ENCODE measurements around the gene NLRP13.
"Not testable (repeated sequence)": the region's sequence is repeated elsewhere in the genome, so short reads cannot be mapped to it uniquely, and the experiment has no call there.

Gene NLRP13

GRCh38 chr19:55931936-55932386 is at the start of gene NLRP13:
NLRP13 (minus strand) TSS chr19:55932336; CDS start chr19:55932311, 25 bp downstream.
- in situ Hi-C loops (cut with MboI; ENCODE audit: low sequenced_read_pairs): no loop called here

DNA sequence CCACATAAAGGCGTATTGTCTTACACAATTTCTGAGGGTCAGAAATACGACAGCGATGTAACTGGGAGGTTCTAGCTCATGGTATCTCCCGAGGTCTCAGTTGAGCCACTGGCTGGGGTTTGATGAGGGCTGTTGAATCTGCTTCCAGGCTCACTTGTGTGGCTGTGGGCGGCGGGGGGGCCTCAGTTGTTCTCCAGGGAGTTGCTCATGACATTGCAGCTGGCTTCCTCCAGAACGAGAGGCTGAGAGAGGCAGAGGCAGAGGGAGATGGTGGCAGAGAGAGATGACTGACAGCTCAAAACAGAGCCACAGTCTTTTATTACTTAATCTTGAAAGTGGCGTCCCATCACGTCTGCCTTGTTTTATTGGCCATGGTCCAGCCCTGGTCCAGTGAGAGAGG is 48.3 kb upstream of the NLRP13 start:
- in situ Hi-C loops (cut with MboI; ENCODE audit: low sequenced_read_pairs): no loop called here

- in situ Hi-C loops (cut with MboI; ENCODE audit: low sequenced_read_pairs): no loop called here
Measured at GRCh38 chr19:55973982-55974381, 41.8 kb upstream of the NLRP13 start.

- in situ Hi-C loops (cut with MboI; ENCODE audit: low sequenced_read_pairs): no loop called here
Measured at GRCh38 chr19:55962186-55962585, 30.1 kb upstream of the NLRP13 start.

GRCh38 chr19:55959996-55960675 is 28.0 kb upstream of the NLRP13 start:
- in situ Hi-C loops (cut with MboI; ENCODE audit: low sequenced_read_pairs): no loop called here

GRCh38 chr19:55958356-55958755 is 26.2 kb upstream of the NLRP13 start:
- in situ Hi-C loops (cut with MboI; ENCODE audit: low sequenced_read_pairs): no loop called here

- in situ Hi-C loops (cut with MboI; ENCODE audit: low sequenced_read_pairs): no loop called here
Measured at GRCh38 chr19:55956431-55956830, 24.3 kb upstream of the NLRP13 start.

DNA sequence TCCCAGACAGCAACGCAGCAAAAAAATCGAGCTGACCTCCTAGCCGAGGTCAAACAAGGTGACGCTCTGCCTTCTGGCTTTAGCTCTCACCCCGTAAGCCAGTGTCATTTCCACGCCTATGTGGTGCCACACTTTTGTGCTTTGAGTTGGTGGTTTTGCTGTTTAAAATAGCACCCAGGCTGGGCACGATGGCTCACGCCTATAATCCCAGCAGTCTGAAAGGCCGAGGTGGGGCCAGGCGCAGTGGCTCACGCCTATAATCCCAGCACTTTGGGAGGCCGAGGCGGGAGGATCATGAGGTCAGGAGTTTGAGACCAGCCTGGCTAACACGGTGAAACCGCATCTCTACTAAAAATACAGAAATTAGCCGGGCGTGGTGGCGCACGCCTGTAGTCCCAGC is 18.4 kb upstream of the NLRP13 start:
- in situ Hi-C loops (cut with MboI; ENCODE audit: low sequenced_read_pairs): not testable (repeated sequence)

- in situ Hi-C loops (cut with MboI; ENCODE audit: low sequenced_read_pairs): no loop called here
Measured at GRCh38 chr19:55947532-55947931, 15.4 kb upstream of the NLRP13 start, which contains the start of gene NLRP8. NLRP8 (plus strand) TSS chr19:55947832.

- in situ Hi-C loops (cut with MboI; ENCODE audit: low sequenced_read_pairs): no loop called here
Measured at GRCh38 chr19:55940306-55940705, 8.2 kb upstream of the NLRP13 start.

DNA sequence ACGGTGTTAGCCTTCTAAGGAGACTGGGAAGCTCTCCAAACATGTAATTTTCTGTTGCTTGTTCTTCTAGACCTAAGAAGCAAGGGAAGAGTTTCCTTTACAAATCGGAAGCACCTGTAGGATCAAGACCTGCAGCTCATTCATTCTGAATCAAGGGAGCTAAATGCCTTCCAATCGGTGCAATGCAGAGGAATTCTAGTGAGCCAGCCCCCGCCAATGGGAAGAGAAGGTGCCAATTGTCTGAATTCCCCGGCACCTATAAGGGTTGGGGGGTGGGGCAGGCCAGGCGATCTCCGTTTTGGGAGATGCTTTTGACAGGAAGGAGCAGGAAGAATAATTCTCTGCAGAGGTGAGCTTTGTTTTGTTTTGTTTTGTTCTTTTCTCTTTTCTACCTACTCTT is 7.1 kb upstream of the NLRP13 start:
- in situ Hi-C loops (cut with MboI; ENCODE audit: low sequenced_read_pairs): no loop called here

DNA sequence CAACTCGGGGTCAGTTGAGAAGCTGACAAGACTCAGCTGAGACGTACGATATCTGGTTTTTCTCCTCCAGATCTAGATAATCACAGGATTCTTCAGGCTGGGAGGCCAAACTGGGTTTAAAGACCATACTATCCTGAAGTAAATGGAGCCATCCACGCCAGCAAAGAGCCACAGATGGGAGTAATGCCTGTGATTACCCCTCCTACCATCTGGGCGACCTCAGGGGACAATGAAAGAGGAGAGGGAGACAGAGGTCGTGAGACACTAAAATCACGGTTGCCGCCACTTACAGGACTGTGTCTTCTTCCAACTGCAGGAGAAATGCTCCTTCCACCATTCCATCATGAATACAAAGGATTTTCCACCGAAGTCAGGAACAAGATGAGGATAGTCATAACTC is 3.1 kb upstream of the NLRP13 start:
- in situ Hi-C loops (cut with MboI; ENCODE audit: low sequenced_read_pairs): no loop called here

DNA sequence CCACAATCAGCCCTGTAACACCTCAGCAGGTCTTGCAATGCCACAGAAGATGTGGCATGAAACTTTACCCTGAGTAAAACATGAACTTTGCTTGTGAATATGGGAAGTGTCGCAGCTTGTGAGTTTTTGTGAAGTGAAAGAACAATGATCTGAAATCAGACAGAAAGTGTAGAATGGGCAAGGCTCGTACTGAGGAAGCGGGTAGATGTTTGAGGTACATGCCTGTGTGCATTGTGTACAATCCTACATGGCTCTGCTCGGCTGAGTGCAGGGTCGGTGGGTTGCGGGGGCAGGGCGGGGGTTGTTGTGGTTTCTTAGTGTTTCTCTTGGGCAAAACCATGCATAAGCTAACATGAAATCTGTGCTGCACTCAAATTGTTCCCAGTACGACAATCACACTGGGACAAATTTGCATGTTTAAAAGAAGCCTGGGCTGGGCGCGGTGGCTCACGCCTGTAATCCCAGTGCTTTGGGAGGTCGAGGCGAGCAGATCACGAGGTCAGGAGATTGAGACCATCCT is 1.1 kb downstream of the NLRP13 start:
- in situ Hi-C loops (cut with MboI; ENCODE audit: low sequenced_read_pairs): no loop called here

GRCh38 chr19:55929258-55929657 is 2.9 kb downstream of the NLRP13 start:
- in situ Hi-C loops (cut with MboI; ENCODE audit: low sequenced_read_pairs): not testable (repeated sequence)

GRCh38 chr19:55927991-55928390 is 4.1 kb downstream of the NLRP13 start:
- in situ Hi-C loops (cut with MboI; ENCODE audit: low sequenced_read_pairs): no loop called here

DNA sequence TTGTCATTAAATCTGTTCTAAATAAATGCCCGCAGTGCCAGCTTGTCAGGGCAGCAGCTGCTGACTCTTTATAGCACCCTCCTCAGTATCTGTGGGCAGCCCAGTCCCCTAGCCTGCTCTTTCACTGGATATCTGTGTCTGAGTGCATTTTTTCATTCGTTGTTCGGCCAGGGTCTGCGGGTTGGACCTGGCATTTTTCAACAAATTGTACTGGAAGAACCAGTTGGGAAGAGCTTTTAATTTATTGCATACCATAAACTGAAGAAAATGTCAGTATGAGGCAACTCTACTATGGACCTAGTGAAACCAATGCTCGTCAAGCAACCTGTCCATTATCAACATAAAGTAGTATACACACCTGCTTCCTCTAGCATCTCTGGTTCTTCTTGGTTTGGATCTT is 8.6 kb downstream of the NLRP13 start:
- in situ Hi-C loops (cut with MboI; ENCODE audit: low sequenced_read_pairs): no loop called here

DNA sequence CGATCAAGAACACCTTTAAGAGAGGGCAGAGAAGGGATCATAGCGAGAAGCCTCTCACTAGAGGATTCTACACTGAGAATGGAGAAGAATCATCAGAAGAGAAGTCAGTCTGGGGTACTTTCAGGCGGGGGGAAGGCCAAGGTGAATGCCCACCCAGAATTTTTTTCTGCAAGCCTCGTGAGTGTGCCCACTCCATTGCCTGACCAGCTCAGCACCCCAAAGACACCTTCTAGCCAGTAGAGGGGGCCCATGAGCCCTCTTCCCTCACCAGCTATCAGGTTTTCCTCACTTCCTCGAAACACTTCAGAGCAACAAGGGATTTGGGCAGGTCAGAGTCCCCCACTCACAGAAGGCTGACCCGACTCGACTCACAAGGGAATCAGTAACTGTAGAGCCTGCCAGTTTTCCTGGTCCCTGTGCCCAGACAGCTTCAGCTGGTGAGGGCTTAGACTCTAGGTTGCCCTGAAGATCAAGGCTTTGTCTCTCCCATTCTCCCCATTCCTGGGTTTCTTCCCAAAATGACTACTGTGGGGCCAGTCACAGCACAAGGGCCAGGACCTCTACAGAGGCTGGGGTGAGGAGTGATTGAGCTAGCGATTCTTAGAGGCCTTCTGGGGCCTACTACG is 18.4 kb downstream of the NLRP13 start:
- in situ Hi-C loops (cut with MboI; ENCODE audit: low sequenced_read_pairs): no loop called here

DNA sequence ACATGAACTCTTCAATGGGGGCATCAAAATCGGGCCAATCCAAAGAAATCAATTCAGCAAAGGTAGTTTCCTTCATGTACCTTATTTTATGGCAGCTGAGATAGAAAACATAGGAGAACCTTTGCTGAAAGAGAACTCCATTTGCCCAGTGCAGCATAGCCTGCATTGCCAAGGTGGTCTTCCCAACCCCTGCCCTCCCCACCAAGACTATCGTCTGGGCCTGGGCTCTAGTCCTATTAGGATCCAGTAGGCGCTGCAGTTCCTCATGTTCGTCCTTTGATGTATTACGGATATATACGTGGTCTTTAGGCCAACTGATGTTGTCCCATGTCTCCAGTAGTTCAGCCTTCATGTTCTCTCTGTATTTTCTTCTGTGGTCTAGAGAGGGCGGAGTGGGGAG is 19.2 kb downstream of the NLRP13 start:
- in situ Hi-C loops (cut with MboI; ENCODE audit: low sequenced_read_pairs): no loop called here

GRCh38 chr19:55909801-55910200 is 22.3 kb downstream of the NLRP13 start:
- in situ Hi-C loops (cut with MboI; ENCODE audit: low sequenced_read_pairs): no loop called here

DNA sequence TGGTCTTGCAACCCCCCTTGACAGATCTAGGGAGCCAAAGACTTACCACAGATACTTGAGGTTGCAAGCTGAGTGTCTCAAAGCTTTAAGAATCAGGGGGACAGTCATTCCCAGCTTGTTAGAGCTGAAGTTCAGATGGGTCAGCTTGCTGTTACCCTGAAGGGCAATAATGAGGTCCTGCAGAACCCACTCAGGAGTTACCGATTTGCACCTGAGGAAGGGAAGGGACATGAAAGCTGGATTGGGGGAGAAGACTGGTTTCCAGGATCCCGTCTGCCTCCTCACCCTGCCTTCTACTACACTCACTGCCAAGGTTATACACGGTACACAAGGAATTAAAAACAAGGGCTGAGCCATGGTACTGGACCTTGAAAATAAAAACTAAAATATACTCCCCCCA is 24.4 kb downstream of the NLRP13 start:
- in situ Hi-C loops (cut with MboI; ENCODE audit: low sequenced_read_pairs): no loop called here

DNA sequence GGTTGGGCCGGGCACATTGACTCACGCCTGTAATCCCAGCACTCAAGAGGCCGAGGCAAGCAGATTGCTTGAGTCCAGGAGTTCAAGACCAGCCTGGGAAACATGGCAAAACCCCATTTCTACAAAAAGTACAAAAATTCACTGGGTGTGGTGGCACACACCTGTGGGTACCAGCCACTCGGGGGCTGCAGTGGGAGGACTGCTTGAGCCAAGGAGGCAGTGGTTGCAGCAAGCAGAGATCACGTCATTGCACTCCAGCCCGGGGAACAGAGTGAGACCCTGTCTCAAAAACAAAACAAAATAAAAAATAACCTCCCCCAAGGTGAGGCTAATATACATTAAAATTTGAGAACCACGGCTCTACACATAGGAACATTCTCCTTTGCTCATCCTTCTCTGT is 24.9 kb downstream of the NLRP13 start:
- in situ Hi-C loops (cut with MboI; ENCODE audit: low sequenced_read_pairs): no loop called here

DNA sequence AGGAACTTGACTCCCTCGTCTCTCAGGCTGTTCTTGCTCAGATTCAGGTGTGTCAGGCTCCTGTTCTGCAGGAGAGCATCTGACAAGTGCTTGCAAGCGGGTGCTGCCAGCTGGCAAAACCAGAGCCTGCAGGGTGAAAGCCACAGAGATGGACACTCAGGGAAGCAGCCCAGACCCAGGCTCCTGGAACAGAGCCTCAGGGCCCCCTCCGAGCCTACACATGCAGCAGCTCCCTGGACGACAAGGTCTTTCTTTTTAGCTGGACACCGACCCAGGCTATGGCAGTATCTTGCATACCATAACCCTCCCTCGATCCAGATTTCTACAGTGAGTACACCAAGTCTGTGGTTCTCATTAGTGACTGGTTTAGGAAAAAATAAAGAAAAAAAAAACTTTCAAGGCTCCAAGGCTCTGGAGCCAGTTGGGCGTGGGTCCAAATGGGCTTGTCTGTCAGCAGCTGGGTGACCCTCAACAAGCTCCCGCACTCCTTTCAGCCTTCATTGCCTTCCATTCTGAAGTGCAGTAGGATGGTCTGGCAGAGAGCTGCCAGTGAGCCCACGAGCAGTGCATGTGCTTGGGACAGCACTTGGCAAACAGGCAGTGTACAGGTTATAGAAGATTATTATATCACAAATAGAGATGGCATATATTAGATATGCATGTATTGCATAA is 29.9 kb downstream of the NLRP13 start:
- in situ Hi-C loops (cut with MboI; ENCODE audit: low sequenced_read_pairs): no loop called here
